NB4 (cell line): ENCODE measurements around the gene OR6J1.

Source experiments
- CTCF ChIP-seq: IDR thresholded peaks from one replicate; pipeline ENCODE4 v1.5.1; 2012; ENCODE audit warnings: low read depth, low read length
- POLR2A ChIP-seq: IDR thresholded peaks from 2 replicates; pipeline ENCODE4 v1.6.1; 2011; ENCODE audit warnings: mild to moderate bottlenecking; ENCODE audit not compliant: insufficient read length; ENCODE audit errors: extremely low read depth

- TF ChIP-seq CTCF (no peak), POLR2A (no peak)
Measured at GRCh38 chr14:22594156-22594716, 49.9 kb downstream of the OR6J1 start.
